ENCODE data around the gene RPS14. TPM values are rescaled to one million over a fixed set of nuclear protein-coding genes. Genes with fewer than 3 reads are reported as not detected.
A peak's percentile ranks its signal among the peaks of the same experiment; 100 is the strongest.

RPS14 gene
- total RNA-seq, 3 donors from 2014 or later (not counting 1 experiment from before 2014, with no cell fraction given): 1,744 to 2,278 (median 2,016) TPM

DNA sequence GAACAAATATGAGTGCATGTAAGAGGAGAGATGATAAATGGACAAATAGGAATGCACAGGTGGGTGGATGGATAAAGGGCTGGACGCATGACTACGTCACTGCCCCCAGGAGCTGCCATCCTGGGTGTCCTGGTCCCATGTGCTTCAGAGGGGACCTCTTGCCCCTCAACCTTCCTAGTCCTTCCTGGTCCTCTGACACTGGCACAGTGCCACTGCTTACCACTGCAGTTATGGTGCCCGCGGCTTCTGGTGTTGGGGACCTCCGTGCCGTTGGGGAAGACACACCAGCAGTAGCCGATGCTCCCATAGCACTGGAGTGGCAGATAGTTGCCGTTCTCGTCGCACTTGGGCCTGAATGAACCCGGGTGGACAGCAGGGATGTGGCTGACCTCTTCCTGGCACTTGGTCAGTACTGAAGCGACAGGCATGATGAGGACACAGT is 46.6 kb downstream of the RPS14 start:
- no peak overlapping the region for H3K27ac ChIP-seq (ENCODE audit: low read length)
- peaks cover 93% of the 10 kb centered on the region for H3K36me3 ChIP-seq (ENCODE audit: control insufficient read depth, insufficient read depth, low read length)
- intact Hi-C loops (cut with micrococcal nuclease): no loop called here
- H3K9me3 Mint-ChIP-seq: no peaks in the 10 kb centered on the region
- H3K4me3 Mint-ChIP-seq: no peak overlapping the region
- TF ChIP-seq, protein P1, sequence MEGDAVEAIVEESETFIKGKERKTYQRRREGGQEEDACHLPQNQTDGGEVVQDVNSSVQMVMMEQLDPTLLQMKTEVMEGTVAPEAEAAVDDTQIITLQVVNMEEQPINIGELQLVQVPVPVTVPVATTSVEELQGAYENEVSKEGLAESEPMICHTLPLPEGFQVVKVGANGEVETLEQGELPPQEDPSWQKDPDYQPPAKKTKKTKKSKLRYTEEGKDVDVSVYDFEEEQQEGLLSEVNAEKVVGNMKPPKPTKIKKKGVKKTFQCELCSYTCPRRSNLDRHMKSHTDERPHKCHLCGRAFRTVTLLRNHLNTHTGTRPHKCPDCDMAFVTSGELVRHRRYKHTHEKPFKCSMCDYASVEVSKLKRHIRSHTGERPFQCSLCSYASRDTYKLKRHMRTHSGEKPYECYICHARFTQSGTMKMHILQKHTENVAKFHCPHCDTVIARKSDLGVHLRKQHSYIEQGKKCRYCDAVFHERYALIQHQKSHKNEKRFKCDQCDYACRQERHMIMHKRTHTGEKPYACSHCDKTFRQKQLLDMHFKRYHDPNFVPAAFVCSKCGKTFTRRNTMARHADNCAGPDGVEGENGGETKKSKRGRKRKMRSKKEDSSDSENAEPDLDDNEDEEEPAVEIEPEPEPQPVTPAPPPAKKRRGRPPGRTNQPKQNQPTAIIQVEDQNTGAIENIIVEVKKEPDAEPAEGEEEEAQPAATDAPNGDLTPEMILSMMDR (IDR thresholded peaks at IDR 0.05): no peak
- H3K4me1 ChIP-seq (ENCODE audit: control insufficient read depth, insufficient read depth, low read length): peaks cover 18% of the 10 kb centered on the region
- H3K27ac Mint-ChIP-seq: peak overlapping the region; percentile 41 to 47
- WGBS (ENCODE audit: insufficient coverage): 93% methylated on average over 12 of the region's 12 CpGs
- DNase-seq: peak in 1 of 2 donors; percentile 10
- no peaks in the 10 kb centered on the region for H3K36me3 Mint-ChIP-seq
- ATAC-seq: no peak
- no peaks in the 10 kb centered on the region for H3K27me3 Mint-ChIP-seq (ENCODE audit: low read depth in 2 of 2)
- H3K9me3 ChIP-seq (ENCODE audit: control insufficient read depth, insufficient read depth, low read length): no peaks in the 10 kb centered on the region
- no peaks in the 10 kb centered on the region for H3K27me3 ChIP-seq (ENCODE audit: control insufficient read depth, insufficient read depth, low read length)
- peaks cover 16 to 28% of the 10 kb centered on the region in 2 donors for H3K4me1 Mint-ChIP-seq
- no peak overlapping the region for H3K4me3 ChIP-seq (ENCODE audit: low read length)

DNA sequence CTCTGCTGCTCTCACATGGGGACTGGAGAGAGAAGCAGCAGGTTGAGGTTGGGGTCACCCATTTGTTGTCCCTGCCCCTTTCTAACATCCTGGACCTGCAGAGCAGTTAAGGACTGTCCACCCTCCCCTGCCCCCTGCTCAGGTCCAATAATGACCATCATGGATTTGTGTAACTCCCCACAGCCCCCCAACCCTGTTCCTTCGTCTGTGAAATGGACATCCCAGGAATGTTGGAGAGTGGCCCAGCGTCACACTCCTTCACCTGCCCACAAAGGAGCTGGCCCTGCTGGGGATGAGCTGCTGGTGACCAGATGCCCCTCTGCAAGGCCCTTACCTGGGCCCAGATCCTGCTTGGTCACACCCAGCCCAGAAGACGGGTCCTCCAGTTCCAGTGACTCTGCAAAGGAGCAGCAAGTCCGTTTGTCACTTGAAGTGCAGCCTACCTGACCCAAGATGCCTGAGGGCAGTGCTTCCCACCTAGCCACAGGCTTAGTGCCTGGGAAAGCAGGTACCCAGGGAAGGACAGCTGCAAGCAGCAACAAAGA is 47.2 kb downstream of the RPS14 start:
- TF ChIP-seq, protein P1 (IDR thresholded peaks at IDR 0.05): no peak
- Mint-ChIP-seq H3K27ac (peak overlapping the region; percentile 47 to 74), H3K4me3 (no peak overlapping the region), H3K9me3 (no peaks in the 10 kb centered on the region), H3K4me1 (peaks cover 16 to 28% of the 10 kb centered on the region in 2 donors), H3K36me3 (no peaks in the 10 kb centered on the region), H3K27me3 (ENCODE audit: low read depth in 2 of 2) (no peaks in the 10 kb centered on the region)
- Histone ChIP-seq H3K9me3 (ENCODE audit: control insufficient read depth, insufficient read depth, low read length) (no peaks in the 10 kb centered on the region), H3K4me1 (ENCODE audit: control insufficient read depth, insufficient read depth, low read length) (peaks cover 15% of the 10 kb centered on the region), H3K4me3 (ENCODE audit: low read length) (no peak overlapping the region), H3K27me3 (ENCODE audit: control insufficient read depth, insufficient read depth, low read length) (no peaks in the 10 kb centered on the region), H3K36me3 (ENCODE audit: control insufficient read depth, insufficient read depth, low read length) (peaks cover 92% of the 10 kb centered on the region), H3K27ac (ENCODE audit: low read length) (no peak overlapping the region)
- intact Hi-C loops (cut with micrococcal nuclease): no loop called here
- DNase-seq (peak in 1 of 2 donors; percentile 9), ATAC-seq (no peak)
- 88% methylated on average over 4 of the region's 4 CpGs for WGBS (ENCODE audit: insufficient coverage)

DNA sequence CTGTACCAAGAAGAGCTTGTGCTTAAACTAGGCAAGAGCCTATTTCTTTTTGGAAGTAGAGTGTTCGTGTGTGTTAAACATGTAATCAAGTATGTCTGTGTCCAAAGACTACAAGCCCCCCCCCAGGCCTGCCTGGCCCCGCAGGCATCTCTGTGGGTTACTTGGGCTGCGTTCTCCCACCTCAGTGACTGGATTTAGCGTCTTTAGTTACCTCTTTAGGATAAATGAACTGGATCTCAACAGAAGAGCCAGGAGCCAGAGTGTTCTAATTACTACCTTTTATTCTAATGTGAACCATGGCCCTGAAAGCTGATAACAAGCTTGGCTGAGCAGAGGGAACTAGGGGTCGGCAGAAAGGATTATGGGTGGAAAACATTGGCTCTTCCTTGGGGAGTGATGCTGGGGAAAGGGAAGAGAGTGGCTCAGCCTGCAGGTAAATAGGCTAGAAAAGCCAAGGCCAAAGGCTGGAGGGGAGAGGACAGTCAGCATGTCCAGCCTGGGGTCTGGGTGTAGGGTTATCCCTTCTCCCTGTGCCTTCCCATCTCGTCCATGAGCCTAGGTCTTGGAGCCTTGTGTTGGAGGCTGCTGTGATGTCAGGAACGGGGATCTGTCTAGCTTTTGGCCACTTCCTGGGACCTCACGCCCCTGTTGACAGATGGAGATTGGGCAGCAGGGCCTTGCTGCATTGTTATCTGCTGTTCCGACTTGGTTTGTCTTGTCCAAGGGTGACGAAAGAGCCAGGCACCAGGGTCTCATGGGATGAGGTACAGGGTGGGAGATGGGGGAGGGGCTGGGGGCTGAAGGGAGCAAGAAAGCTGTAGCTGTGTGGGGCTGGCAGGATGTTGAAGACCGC is 47.9 kb downstream of the RPS14 start:
- intact Hi-C loops (cut with micrococcal nuclease): no loop called here
- Mint-ChIP-seq H3K36me3 (no peaks in the 10 kb centered on the region), H3K27me3 (ENCODE audit: low read depth in 2 of 2) (no peaks in the 10 kb centered on the region), H3K9me3 (no peaks in the 10 kb centered on the region), H3K4me1 (peaks cover 16 to 21% of the 10 kb centered on the region in 2 donors), H3K4me3 (peak overlapping the region; percentile 60), H3K27ac (peak overlapping the region; percentile 74 to 84)
- H3K9me3 ChIP-seq (ENCODE audit: control insufficient read depth, insufficient read depth, low read length): no peaks in the 10 kb centered on the region
- peaks cover 8% of the 10 kb centered on the region for H3K4me1 ChIP-seq (ENCODE audit: control insufficient read depth, insufficient read depth, low read length)
- H3K27ac ChIP-seq (ENCODE audit: low read length): no peak overlapping the region
- WGBS (ENCODE audit: insufficient coverage): 83% methylated on average over 11 of the region's 11 CpGs
- TF ChIP-seq, protein P1 (IDR thresholded peaks at IDR 0.05): no peak
- ATAC-seq: no peak
- H3K36me3 ChIP-seq (ENCODE audit: control insufficient read depth, insufficient read depth, low read length): peaks cover 87% of the 10 kb centered on the region
- H3K27me3 ChIP-seq (ENCODE audit: control insufficient read depth, insufficient read depth, low read length): no peaks in the 10 kb centered on the region
- H3K4me3 ChIP-seq (ENCODE audit: low read length): no peak overlapping the region
- peak in 1 of 2 donors; percentile 19 for DNase-seq

All from natural killer cell (primary cell).